ENCODE results near the gene SLMAP. TPM values are rescaled to one million over a fixed set of nuclear protein-coding genes. Genes with fewer than 3 reads are reported as not detected.

Gene SLMAP
- total RNA-seq, 1 donor from 2014 or later = 57.1 TPM

DNA sequence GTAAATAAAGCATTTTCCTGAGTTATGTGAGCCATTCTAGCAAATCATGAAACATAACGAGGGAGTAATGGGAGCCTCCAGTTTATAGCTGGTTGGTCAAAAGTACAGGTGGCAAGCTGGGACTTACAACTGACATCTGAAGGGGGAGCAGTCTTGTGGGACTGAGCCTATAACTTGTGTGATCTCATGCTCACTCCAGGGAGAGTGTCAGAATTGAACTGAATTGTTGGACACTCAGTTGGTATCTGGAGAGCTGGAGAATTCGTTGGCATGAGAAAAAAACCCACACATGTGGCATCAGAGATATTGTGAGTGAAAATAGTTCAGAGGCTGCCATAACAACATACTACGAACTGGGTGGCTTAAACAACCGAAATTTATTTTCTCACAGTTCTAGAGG, 40.4 kb upstream of the SLMAP start:
- Mint-ChIP-seq H3K4me1 (no peaks in the 10 kb centered on the region), H3K9me3 (no peaks in the 10 kb centered on the region), H3K27ac (no peak overlapping the region), H3K36me3 (ENCODE audit: low read depth) (no peaks in the 10 kb centered on the region), H3K4me3 (no peak overlapping the region), H3K27me3 (no peaks in the 10 kb centered on the region)
- ChIA-PET CTCF (no interaction called here), POLR2A (no interaction called here)
- TF ChIP-seq CTCF (IDR thresholded peaks at IDR 0.05) = no peak
- intact Hi-C loops (cut with micrococcal nuclease) = no loop called here
- DNase-seq (no peak), ATAC-seq (ENCODE audit: low read depth) (no peak)

- ChIA-PET CTCF (no interaction called here), POLR2A (no interaction called here)
- intact Hi-C loops (cut with micrococcal nuclease) = no loop called here
- Mint-ChIP-seq H3K4me3 (no peak overlapping the region), H3K4me1 (no peaks in the 10 kb centered on the region), H3K36me3 (ENCODE audit: low read depth) (no peaks in the 10 kb centered on the region), H3K27ac (no peak overlapping the region), H3K27me3 (peaks cover 2% of the 10 kb centered on the region), H3K9me3 (no peaks in the 10 kb centered on the region)
- DNase-seq = no peak
- TF ChIP-seq CTCF (IDR thresholded peaks at IDR 0.05) = no peak
- no peak for ATAC-seq (ENCODE audit: low read depth)
These were observed 38.8 kb upstream of the SLMAP start for GRCh38 chr3:57717205-57717868.

GRCh38 chr3:57718118-57718517, 38.0 kb upstream of the SLMAP start:
- H3K36me3 Mint-ChIP-seq (ENCODE audit: low read depth) = no peaks in the 10 kb centered on the region
- peaks cover 2% of the 10 kb centered on the region for H3K27me3 Mint-ChIP-seq
- H3K27ac Mint-ChIP-seq = no peak overlapping the region
- no peak overlapping the region for H3K4me3 Mint-ChIP-seq
- ATAC-seq (ENCODE audit: low read depth) (no peak), DNase-seq (no peak)
- H3K4me1 Mint-ChIP-seq = no peaks in the 10 kb centered on the region
- ChIA-PET CTCF (no interaction called here), POLR2A (no interaction called here)
- H3K9me3 Mint-ChIP-seq = no peaks in the 10 kb centered on the region
- intact Hi-C loops (cut with micrococcal nuclease) = no loop called here
- TF ChIP-seq CTCF (IDR thresholded peaks at IDR 0.05) = no peak

- Mint-ChIP-seq H3K9me3 (no peaks in the 10 kb centered on the region), H3K36me3 (ENCODE audit: low read depth) (no peaks in the 10 kb centered on the region), H3K4me3 (no peak overlapping the region), H3K27me3 (peaks cover 2% of the 10 kb centered on the region), H3K4me1 (no peaks in the 10 kb centered on the region), H3K27ac (no peak overlapping the region)
- DNase-seq (no peak), ATAC-seq (ENCODE audit: low read depth) (no peak)
- TF ChIP-seq CTCF (IDR thresholded peaks at IDR 0.05) = no peak
- intact Hi-C loops (cut with micrococcal nuclease) = no loop called here
- POLR2A ChIA-PET = no interaction called here
- CTCF ChIA-PET = no interaction called here
These were observed 29.7 kb upstream of the SLMAP start for GRCh38 chr3:57726397-57726796.

GRCh38 chr3:57727106-57727505, 29.0 kb upstream of the SLMAP start:
- Mint-ChIP-seq H3K27ac (no peak overlapping the region), H3K27me3 (peaks cover 2% of the 10 kb centered on the region), H3K9me3 (no peaks in the 10 kb centered on the region), H3K36me3 (ENCODE audit: low read depth) (no peaks in the 10 kb centered on the region), H3K4me1 (no peaks in the 10 kb centered on the region), H3K4me3 (no peak overlapping the region)
- ATAC-seq (ENCODE audit: low read depth) (no peak), DNase-seq (no peak)
- intact Hi-C loops (cut with micrococcal nuclease) = no loop called here
- CTCF ChIA-PET = no interaction called here
- TF ChIP-seq CTCF (IDR thresholded peaks at IDR 0.05) = no peak
- POLR2A ChIA-PET = no interaction called here

Data from activated B cell treated with CpG ODN at 0.5 μM for 24 hours (primary cell).